Endothelial cell of umbilical vein (primary cell): Measurements from ENCODE around the gene TPSB2. TPM values are rescaled to one million over a fixed set of nuclear protein-coding genes. Genes with fewer than 3 reads are reported as not detected.

Source experiments
- BruUV-seq: library from RNA; stranded (reverse); fragments of 400-500 nt; replicated peaks from 2 replicates; lab custom pipeline; 2021; lab: Mats Ljungman, UMichigan
- CTCF ChIA-PET: fragments of 300-600, 350-600 bp; sonication (Branson Sonifier 250); formaldehyde crosslinking; loops from one replicate; lab custom pipeline; 2021; ENCODE audit warnings: antibody characterized with exemption, inconsistent platforms; lab: Charles Lee
- POLR2A ChIA-PET: fragments of 300-600, 350-600 bp; sonication (Branson Sonifier 250); formaldehyde crosslinking; loops from one replicate; lab custom pipeline; 2021; ENCODE audit warnings: antibody characterized with exemption, inconsistent platforms; lab: Charles Lee
- DNase-seq: peaks from one replicate; pipeline ENCODE4 v3.0.0-alpha.2; 2011; ENCODE audit warnings: low read depth, low spot score
- FAIRE-seq: peaks from 2 replicates; lab custom pipeline; 2011; peaks lifted over from hg19 to GRCh38; lab: Jason Lieb, UNC
- H2AFZ ChIP-seq: 2 replicates; pipeline ENCODE4 v1.6.0; 2012; ENCODE audit warnings: low read depth, low read length, control low read depth, inconsistent platforms
- H3K27ac ChIP-seq: 2 replicates; pipeline ENCODE4 v1.5.1; 2011; ENCODE audit warnings: low read depth, mild to moderate bottlenecking, control low read depth, low read length, moderate library complexity; ENCODE audit not compliant: insufficient read depth
- H3K27me3 ChIP-seq, 2 experiments: 2 replicates each; pipeline versions ENCODE4 v1.6.0 to v1.6.1; 2011; ENCODE audit warnings: low read length in 2 of 2, mixed read lengths in 1 of 2; ENCODE audit not compliant: control insufficient read depth in 2 of 2, insufficient read depth in 2 of 2
- H3K36me3 ChIP-seq, 2 experiments: 2 replicates in 1 of 2; 3 replicates in 1 of 2; pipeline ENCODE4 v1.5.1; 2011; ENCODE audit warnings: low read length in 2 of 2, mild to moderate bottlenecking in 1 of 2, moderate library complexity in 1 of 2; ENCODE audit not compliant: control insufficient read depth in 2 of 2, insufficient read depth in 2 of 2; ENCODE audit errors: extremely low read depth in 1 of 2
- H3K4me1 ChIP-seq: 3 replicates; pipeline ENCODE4 v1.5.1; 2011; ENCODE audit warnings: mild to moderate bottlenecking, low read length; ENCODE audit not compliant: control insufficient read depth, insufficient read depth; ENCODE audit errors: extremely low read depth
- H3K4me2 ChIP-seq: 2 replicates; pipeline ENCODE4 v1.6.1; 2011; ENCODE audit warnings: low read length, control low read depth, mixed read lengths; ENCODE audit not compliant: insufficient read depth
- H3K4me3 ChIP-seq, 3 experiments: fragments of 200-600 bp in 1 of 3; sonication (generic), shearing (Covaris generic) in 1 of 3; replicated peaks in 1 of 3; 2 replicates each; pipeline ENCODE4 v1.5.1; 2011 to 2016; ENCODE audit warnings: control low read depth in 3 of 3, low read length in 3 of 3, mild to moderate bottlenecking in 2 of 3, inconsistent platforms in 1 of 3, low read depth in 1 of 3, moderate library complexity in 1 of 3; ENCODE audit not compliant: insufficient read depth in 1 of 3
- H3K79me2 ChIP-seq: 2 replicates; pipeline ENCODE4 v1.6.0; 2012; ENCODE audit warnings: low read length, inconsistent platforms; ENCODE audit not compliant: control insufficient read depth, insufficient read depth
- H3K9ac ChIP-seq: replicated peaks from 2 replicates; pipeline ENCODE3; 2011; ENCODE audit warnings: low read length, control low read depth; ENCODE audit not compliant: insufficient read depth; ENCODE audit errors: extremely low read depth
- H3K9me1 ChIP-seq: replicated peaks from 3 replicates; pipeline ENCODE4 v1.6.0; 2011; ENCODE audit warnings: mild to moderate bottlenecking, low read length; ENCODE audit not compliant: control insufficient read depth, insufficient read depth; ENCODE audit errors: extremely low read depth
- H3K9me3 ChIP-seq: replicated peaks from 2 replicates; pipeline ENCODE4 v1.5.1; 2012; ENCODE audit warnings: low read length, inconsistent platforms; ENCODE audit not compliant: control insufficient read depth, insufficient read depth
- H4K20me1 ChIP-seq: replicated peaks from 2 replicates; pipeline ENCODE3; 2011; ENCODE audit warnings: mild to moderate bottlenecking, low read length; ENCODE audit not compliant: control insufficient read depth, insufficient read depth; ENCODE audit errors: extremely low read depth
- CTCF ChIP-seq, 2 donors: IDR thresholded peaks; 1 replicate in 1 of 2; 2 replicates in 1 of 2; pipeline ENCODE4 v1.5.1; 2011; ENCODE audit warnings: low read length in 2 of 2, mild to moderate bottlenecking in 2 of 2, moderate library complexity in 2 of 2, control low read depth in 1 of 2, inconsistent platforms in 1 of 2, low read depth in 1 of 2; ENCODE audit not compliant: insufficient read depth in 1 of 2; ENCODE audit errors: extremely low read depth in 1 of 2
- FOS ChIP-seq: IDR thresholded peaks from 2 replicates; pipeline ENCODE4 v1.6.1; 2011; ENCODE audit warnings: mild to moderate bottlenecking, low read length, moderate library complexity, borderline replicate concordance; ENCODE audit not compliant: insufficient read depth
- JUN ChIP-seq: IDR thresholded peaks from 2 replicates; pipeline ENCODE4 v1.6.1; 2011; ENCODE audit warnings: borderline replicate concordance, low read depth; ENCODE audit not compliant: insufficient read length, insufficient read depth
- MAX ChIP-seq: IDR thresholded peaks from 2 replicates; pipeline ENCODE4 v1.6.1; 2011; ENCODE audit not compliant: insufficient read depth, insufficient read length
- MYC ChIP-seq: IDR thresholded peaks from one replicate; pipeline ENCODE4 v1.6.1; 2011; ENCODE audit warnings: mild to moderate bottlenecking, low read depth, low read length
- POLR2AphosphoS5 ChIP-seq: IDR thresholded peaks from 2 replicates; pipeline ENCODE4 v1.6.1; 2012; ENCODE audit warnings: low read depth, mild to moderate bottlenecking, control low read depth, low read length, moderate library complexity; ENCODE audit not compliant: insufficient read depth
- dilution Hi-C: fragments of 300-500 bp; cut with MboI; formaldehyde crosslinking; loops from one replicate; pipeline ENCODE4 v1.15.0; 2019; ENCODE audit warnings: low sequenced_read_pairs; ENCODE audit not compliant: extremely low pct_ligation_motif_present
- intact Hi-C: fragments of 100-400 bp; cut with micrococcal nuclease; formaldehyde crosslinking; loops from one replicate; pipeline ENCODE4 v1.10.0; 2022
- polyA plus RNA-seq, 4 experiments: library from polyadenylated mRNA; depleted of rRNA in 3 of 4; stranded (reverse) in 3 of 4; unstranded in 1 of 4; fragments of >200 nt; gene quantifications; 2 replicates each; pipeline versions ENCODE4 v1.2.1 to v1.2.3, GENCODE V29; 2011 to 2012; ENCODE audit warnings: missing spikeins in 1 of 4
- total RNA-seq: library from RNA; stranded (reverse); gene quantifications from 2 replicates; pipeline ENCODE4 v1.2.3, GENCODE V29; 2021

The TPSB2 gene
- total and polyA plus RNA-seq, 2 donors (not counting 3 experiments of a cell fraction or from before 2014, with no cell fraction given) = not detected

- no peaks in the 10 kb centered on the region for H3K36me3 ChIP-seq
- DNase-seq (no peak), FAIRE-seq (no peak)
- CTCF ChIA-PET = interaction anchor here (0.6 to 1.7 kb wide), 4 partner anchors 13 to 137 kb away, joined by 3 to 7 read pairs (median 3); no protein-coding TSS in a partner anchor
- H3K27me3 ChIP-seq = no peaks in the 10 kb centered on the region
- no peak for TF ChIP-seq MYC
- no peak for TF ChIP-seq POLR2AphosphoS5
- TF ChIP-seq FOS = no peak
- TF ChIP-seq CTCF (IDR thresholded peaks at IDR 0.05; ENCODE audit: extremely low read depth in 1 of 2, insufficient read depth in 1 of 2, low read depth in 1 of 2, low read length in 2 of 2) = no peak
- no peak for TF ChIP-seq JUN
- TF ChIP-seq MAX = no peak
- no peak overlapping the region for H3K4me3 ChIP-seq
- no TSS peak for BruUV-seq
- no peaks in the 10 kb centered on the region for H3K4me1 ChIP-seq
- no peaks in the 10 kb centered on the region for H4K20me1 ChIP-seq
- no peak overlapping the region for H3K9ac ChIP-seq
- no peaks in the 10 kb centered on the region for H3K9me1 ChIP-seq
- H3K9me3 ChIP-seq = no peaks in the 10 kb centered on the region
- H3K27ac ChIP-seq = no peak overlapping the region
- intact Hi-C loops = loop anchor here (1.0 kb wide), 2 partner anchors 88 to 137 kb away; no protein-coding TSS in a partner anchor
- POLR2A ChIA-PET = no interaction called here
- H2AFZ ChIP-seq = no peak overlapping the region
- no peak overlapping the region for H3K4me2 ChIP-seq
- no peaks in the 10 kb centered on the region for H3K79me2 ChIP-seq
- dilution Hi-C loops = no loop called here
These were observed 36.0 kb downstream of the TPSB2 start for GRCh38 chr16:1193825-1194581.
